ENCODE results near the gene ZNF138. TPM values are rescaled to one million over a fixed set of nuclear protein-coding genes. Genes with fewer than 3 reads are reported as not detected.

ZNF138 gene
- total RNA-seq, 1 donor from 2014 or later: 61.2 TPM

DNA sequence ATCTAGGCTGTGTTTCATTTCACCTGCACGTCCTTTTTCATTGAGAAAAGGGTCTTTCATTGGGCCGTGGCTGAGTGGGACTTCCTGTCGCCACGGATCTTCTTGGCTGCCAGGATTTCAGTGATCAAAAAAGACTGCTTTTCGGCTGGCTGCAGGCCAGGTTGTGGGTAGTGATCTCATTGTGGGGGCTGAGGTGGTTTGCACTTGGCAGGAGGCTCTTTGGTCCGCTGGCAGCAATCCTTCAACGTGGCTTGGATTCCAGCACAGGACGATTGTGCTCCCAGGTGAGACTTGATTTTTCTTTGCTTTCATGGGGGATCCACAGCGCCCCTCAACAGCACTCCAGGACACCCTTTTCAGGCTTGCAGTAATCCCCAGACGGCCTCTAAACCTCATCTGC, 79.9 kb downstream of the ZNF138 start:
- H3K27ac Mint-ChIP-seq: no peak overlapping the region
- H3K9me3 Mint-ChIP-seq: peaks cover 50% of the 10 kb centered on the region
- no peak overlapping the region for H3K4me3 ChIP-seq

DNA sequence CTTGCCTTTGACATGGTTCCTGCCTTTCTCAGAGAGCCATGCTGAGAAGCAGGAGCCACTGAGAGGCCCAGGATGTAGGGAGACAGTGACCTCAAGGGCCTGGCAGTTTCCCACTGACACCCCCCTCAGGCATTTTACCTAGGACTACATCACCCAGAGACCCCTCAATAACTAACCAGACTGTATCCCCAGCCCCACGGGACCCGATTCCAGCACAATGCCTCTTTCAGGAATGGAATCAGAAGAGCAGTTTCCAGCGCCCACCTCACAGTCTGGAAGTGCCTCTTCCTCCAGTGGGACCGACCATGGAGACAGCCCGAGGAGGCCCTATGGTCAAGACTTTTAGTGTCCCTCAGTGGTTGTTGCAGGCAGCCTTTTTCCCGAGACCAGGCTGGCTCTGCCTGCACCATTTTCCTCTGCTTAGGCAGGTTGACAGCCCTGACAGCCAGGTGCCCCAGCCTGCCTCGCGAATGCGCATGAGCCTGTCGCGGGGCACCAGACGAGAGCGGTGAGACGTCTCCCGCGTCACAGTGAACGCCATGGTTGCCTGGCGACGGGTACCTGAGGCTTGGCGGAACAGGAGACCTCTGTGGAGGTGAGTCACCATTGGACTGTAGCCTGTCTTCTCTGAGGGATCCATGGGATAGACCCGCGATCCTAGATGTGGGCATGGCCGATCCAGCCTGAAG, 80.5 kb downstream of the ZNF138 start:
- no peaks in the 10 kb centered on the region for H3K36me3 Mint-ChIP-seq
- peaks cover 55% of the 10 kb centered on the region for H3K9me3 Mint-ChIP-seq
- no peak overlapping the region for H3K9ac ChIP-seq
- no peaks in the 10 kb centered on the region for H3K27me3 ChIP-seq
- H2AFZ ChIP-seq (replicated peaks): no peak overlapping the region
- no peak overlapping the region for H3K27ac ChIP-seq
- no peaks in the 10 kb centered on the region for H3K79me2 ChIP-seq (ENCODE audit: low read depth)
- no peak overlapping the region for H3K4me3 Mint-ChIP-seq
- no peak for TF ChIP-seq EZH2phosphoT487 (IDR thresholded peaks at IDR 0.05)
- TF ChIP-seq, protein P1, sequence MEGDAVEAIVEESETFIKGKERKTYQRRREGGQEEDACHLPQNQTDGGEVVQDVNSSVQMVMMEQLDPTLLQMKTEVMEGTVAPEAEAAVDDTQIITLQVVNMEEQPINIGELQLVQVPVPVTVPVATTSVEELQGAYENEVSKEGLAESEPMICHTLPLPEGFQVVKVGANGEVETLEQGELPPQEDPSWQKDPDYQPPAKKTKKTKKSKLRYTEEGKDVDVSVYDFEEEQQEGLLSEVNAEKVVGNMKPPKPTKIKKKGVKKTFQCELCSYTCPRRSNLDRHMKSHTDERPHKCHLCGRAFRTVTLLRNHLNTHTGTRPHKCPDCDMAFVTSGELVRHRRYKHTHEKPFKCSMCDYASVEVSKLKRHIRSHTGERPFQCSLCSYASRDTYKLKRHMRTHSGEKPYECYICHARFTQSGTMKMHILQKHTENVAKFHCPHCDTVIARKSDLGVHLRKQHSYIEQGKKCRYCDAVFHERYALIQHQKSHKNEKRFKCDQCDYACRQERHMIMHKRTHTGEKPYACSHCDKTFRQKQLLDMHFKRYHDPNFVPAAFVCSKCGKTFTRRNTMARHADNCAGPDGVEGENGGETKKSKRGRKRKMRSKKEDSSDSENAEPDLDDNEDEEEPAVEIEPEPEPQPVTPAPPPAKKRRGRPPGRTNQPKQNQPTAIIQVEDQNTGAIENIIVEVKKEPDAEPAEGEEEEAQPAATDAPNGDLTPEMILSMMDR (IDR thresholded peaks at IDR 0.05): no peak
- no peak for TF ChIP-seq EZH2 (IDR thresholded peaks at IDR 0.05)
- H3F3A ChIP-seq (ENCODE audit: low read depth): no peaks in the 10 kb centered on the region
- H4K20me1 ChIP-seq (ENCODE audit: low read depth): no peaks in the 10 kb centered on the region
- H3K9me3 ChIP-seq (ENCODE audit: low read depth): no peaks in the 10 kb centered on the region
- peaks cover 18% of the 10 kb centered on the region for H3K27me3 Mint-ChIP-seq (ENCODE audit: insufficient read depth, low read depth)
- peaks cover 3% of the 10 kb centered on the region for H3K4me1 Mint-ChIP-seq
- no peaks in the 10 kb centered on the region for H3K4me1 ChIP-seq
- H3K4me2 ChIP-seq: no peak overlapping the region
- H3K36me3 ChIP-seq: no peaks in the 10 kb centered on the region
- H3K27ac Mint-ChIP-seq: no peak overlapping the region
- no peak overlapping the region for H3K4me3 ChIP-seq
- DNase-seq (ENCODE audit: low spot score): no peak

More for the DNA sequence above, 79.9 kb downstream of the ZNF138 start:
- Histone ChIP-seq H3K4me2 (no peak overlapping the region), H3K27me3 (no peaks in the 10 kb centered on the region), H3K79me2 (ENCODE audit: low read depth) (no peaks in the 10 kb centered on the region), H3K4me1 (no peaks in the 10 kb centered on the region), H3K27ac (no peak overlapping the region), H2AFZ (replicated peaks) (no peak overlapping the region), H3F3A (ENCODE audit: low read depth) (no peaks in the 10 kb centered on the region), H3K36me3 (no peaks in the 10 kb centered on the region), H4K20me1 (ENCODE audit: low read depth) (no peaks in the 10 kb centered on the region), H3K9ac (no peak overlapping the region), H3K9me3 (ENCODE audit: low read depth) (no peaks in the 10 kb centered on the region)
- DNase-seq (ENCODE audit: low spot score): no peak
- peaks cover 3% of the 10 kb centered on the region for H3K4me1 Mint-ChIP-seq
- peaks cover 18% of the 10 kb centered on the region for H3K27me3 Mint-ChIP-seq (ENCODE audit: insufficient read depth, low read depth)
- no peak overlapping the region for H3K4me3 Mint-ChIP-seq
- H3K36me3 Mint-ChIP-seq: no peaks in the 10 kb centered on the region
- TF ChIP-seq EZH2 (IDR thresholded peaks at IDR 0.05) (no peak), EZH2phosphoT487 (IDR thresholded peaks at IDR 0.05) (no peak)
- TF ChIP-seq, protein P1 (IDR thresholded peaks at IDR 0.05): no peak

DNA sequence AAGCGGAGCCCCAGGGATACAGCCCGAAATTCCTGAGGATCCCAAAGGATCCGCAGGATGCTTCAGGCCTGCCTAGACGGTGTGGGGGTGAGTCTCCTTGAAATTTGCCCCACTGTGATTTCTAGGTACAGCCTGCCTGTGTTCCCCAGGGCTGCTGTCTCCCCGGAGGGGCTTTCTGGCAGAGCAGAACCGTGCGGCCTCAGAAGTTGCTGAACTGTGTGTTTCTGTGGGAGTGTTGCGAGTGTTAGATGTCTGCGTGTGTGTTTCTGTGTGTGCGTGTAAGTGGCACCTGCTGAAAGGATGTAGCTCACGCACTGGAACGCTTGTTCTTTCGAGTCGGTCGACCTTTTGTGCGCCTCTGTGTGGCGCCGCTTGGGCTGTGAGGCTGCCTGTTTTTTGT, 81.0 kb downstream of the ZNF138 start:
- Mint-ChIP-seq H3K9me3 (peaks cover 59% of the 10 kb centered on the region), H3K4me3 (no peak overlapping the region), H3K27ac (no peak overlapping the region)

More for the DNA sequence above, 81.0 kb downstream of the ZNF138 start:
- no peaks in the 10 kb centered on the region for H3K27me3 ChIP-seq
- H3K4me1 ChIP-seq: no peaks in the 10 kb centered on the region
- H3K79me2 ChIP-seq (ENCODE audit: low read depth): no peaks in the 10 kb centered on the region
- H3K4me1 Mint-ChIP-seq: peaks cover 3% of the 10 kb centered on the region
- no peak overlapping the region for H3K4me3 ChIP-seq
- H3K4me2 ChIP-seq: no peak overlapping the region
- H3K9me3 ChIP-seq (ENCODE audit: low read depth): no peaks in the 10 kb centered on the region
- no peak for DNase-seq (ENCODE audit: low spot score)
- H3K27me3 Mint-ChIP-seq (ENCODE audit: insufficient read depth, low read depth): peaks cover 18% of the 10 kb centered on the region
- no peaks in the 10 kb centered on the region for H3F3A ChIP-seq (ENCODE audit: low read depth)
- H3K27ac ChIP-seq: no peak overlapping the region
- H4K20me1 ChIP-seq (ENCODE audit: low read depth): no peaks in the 10 kb centered on the region
- H2AFZ ChIP-seq (replicated peaks): no peak overlapping the region
- H3K9ac ChIP-seq: no peak overlapping the region
- no peaks in the 10 kb centered on the region for H3K36me3 Mint-ChIP-seq
- TF ChIP-seq, protein P1 (IDR thresholded peaks at IDR 0.05): no peak
- no peak for TF ChIP-seq EZH2 (IDR thresholded peaks at IDR 0.05)
- TF ChIP-seq EZH2phosphoT487 (IDR thresholded peaks at IDR 0.05): no peak
- H3K36me3 ChIP-seq: no peaks in the 10 kb centered on the region
